Measurements from ENCODE around the gene TEN1. TPM values are rescaled to one million over a fixed set of nuclear protein-coding genes. Genes with fewer than 3 reads are reported as not detected.
"Not testable (repeated sequence)": the region's sequence is repeated elsewhere in the genome, so short reads cannot be mapped to it uniquely, and the experiment has no call there.

Gene TEN1
- total and polyA plus RNA-seq, 4 donors, result 8.9 to 19.7 (median 16.9) TPM

DNA sequence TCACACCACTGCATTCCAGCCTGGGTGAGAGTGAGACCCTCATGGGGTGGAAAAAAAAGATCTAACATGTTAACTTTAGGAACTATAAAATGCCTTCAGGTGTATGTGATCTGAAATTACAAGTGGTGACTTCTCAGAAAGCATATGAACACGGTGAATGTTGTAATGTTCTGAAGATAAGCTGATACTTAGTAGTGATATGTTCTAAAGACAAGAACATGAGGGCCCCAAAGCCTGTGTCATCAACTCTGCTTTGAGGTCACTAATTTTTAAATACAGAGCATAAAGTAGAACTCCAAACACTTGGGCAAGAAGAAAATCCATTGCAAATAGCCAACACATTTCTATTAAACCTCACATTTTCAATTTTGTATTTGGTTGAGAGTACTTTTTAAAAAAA is 35.5 kb upstream of the TEN1 start:
- Histone ChIP-seq H3K4me1 (ENCODE audit: control insufficient read depth in 1 of 2, insufficient read depth in 2 of 2, low read length in 2 of 2) (no peaks in the 10 kb centered on the region), H3K36me3 (ENCODE audit: control insufficient read depth in 1 of 2, insufficient read depth in 2 of 2, low read length in 1 of 2) (no peaks in the 10 kb centered on the region)
- WGBS, 2 donors, result 79 to 88% methylated on average over 1 of the region's 1 CpG

DNA sequence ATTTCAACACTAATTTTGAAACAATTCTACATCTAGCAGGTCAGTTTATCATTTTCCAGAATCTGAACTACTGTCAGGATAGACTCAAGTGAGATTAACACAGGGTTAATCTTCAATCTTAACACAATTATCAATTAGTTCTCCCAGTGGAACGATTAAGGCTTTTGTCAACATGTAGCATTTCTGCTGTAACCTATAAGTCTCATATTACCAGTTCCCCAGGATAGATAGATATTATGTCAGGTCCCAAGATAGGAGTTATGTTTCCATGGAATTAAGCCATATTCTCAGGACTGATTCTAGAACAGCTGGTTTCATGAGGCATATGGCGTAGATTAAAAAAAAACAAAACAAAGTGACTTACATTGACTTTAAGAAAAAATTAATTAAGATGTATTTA is 33.8 kb upstream of the TEN1 start:
- DNase-seq, result no peak
- no peak overlapping the region for H3K27ac ChIP-seq (ENCODE audit: low read depth in 1 of 2, low read length in 2 of 2)
- intact Hi-C loops (cut with DNase I), result no loop called here
- no peaks in the 10 kb centered on the region for H3K9me3 ChIP-seq (ENCODE audit: control insufficient read depth, low read length)
- no peak for ATAC-seq (ENCODE audit: low FRiP score)
- no peak overlapping the region for H3K4me3 ChIP-seq (ENCODE audit: low read length in 2 of 2)
- no peaks in the 10 kb centered on the region for H3K27me3 ChIP-seq (ENCODE audit: control insufficient read depth in 1 of 2, insufficient read depth in 2 of 2, low read length in 1 of 2)
- no peaks in the 10 kb centered on the region for H3K4me1 ChIP-seq (ENCODE audit: control insufficient read depth in 1 of 2, insufficient read depth in 2 of 2, low read length in 2 of 2)
- H3K36me3 ChIP-seq (ENCODE audit: control insufficient read depth in 1 of 2, insufficient read depth in 2 of 2, low read length in 1 of 2), result no peaks in the 10 kb centered on the region
- WGBS, 2 donors, result 77 to 81% methylated on average over 2 of the region's 2 CpGs

More for the DNA sequence above, 35.5 kb upstream of the TEN1 start:
- Histone ChIP-seq H3K4me3 (ENCODE audit: low read length in 2 of 2) (no peak overlapping the region), H3K27ac (ENCODE audit: low read depth in 1 of 2, low read length in 2 of 2) (no peak overlapping the region), H3K9me3 (ENCODE audit: control insufficient read depth, low read length) (no peaks in the 10 kb centered on the region), H3K27me3 (ENCODE audit: control insufficient read depth in 1 of 2, insufficient read depth in 2 of 2, low read length in 1 of 2) (no peaks in the 10 kb centered on the region)
- intact Hi-C loops (cut with DNase I), result no loop called here
- no peak for ATAC-seq (ENCODE audit: low FRiP score)
- no peak for DNase-seq

DNA sequence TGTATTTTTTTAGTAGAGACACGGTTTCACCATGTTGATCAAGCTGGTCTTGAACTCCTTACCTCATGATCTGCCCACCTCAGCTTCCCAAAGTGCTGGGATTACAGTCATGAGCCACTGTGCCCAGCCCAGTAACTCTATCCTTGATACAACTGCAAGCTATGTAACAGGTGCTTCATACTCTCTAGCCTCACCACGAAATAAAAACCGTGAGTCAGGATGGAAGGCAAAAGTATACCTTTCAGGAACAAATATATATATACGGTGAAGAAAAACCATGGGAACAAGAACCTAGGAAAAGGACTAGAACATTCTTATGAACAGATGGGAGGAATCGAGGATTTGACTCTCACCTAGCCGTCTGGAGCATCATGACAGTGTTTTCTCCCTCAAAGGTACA is 28.6 kb upstream of the TEN1 start:
- no peak for ATAC-seq (ENCODE audit: low FRiP score)
- H3K9me3 ChIP-seq (ENCODE audit: control insufficient read depth, low read length), result no peaks in the 10 kb centered on the region
- 89 to 91% methylated on average over 6 of the region's 6 CpGs for WGBS, 2 donors
- DNase-seq, result no peak
- no peaks in the 10 kb centered on the region for H3K4me1 ChIP-seq (ENCODE audit: control insufficient read depth in 1 of 2, insufficient read depth in 2 of 2, low read length in 2 of 2)
- intact Hi-C loops (cut with DNase I), result no loop called here
- no peaks in the 10 kb centered on the region for H3K27me3 ChIP-seq (ENCODE audit: control insufficient read depth in 1 of 2, insufficient read depth in 2 of 2, low read length in 1 of 2)
- H3K4me3 ChIP-seq (ENCODE audit: low read length in 2 of 2), result no peak overlapping the region
- H3K27ac ChIP-seq (ENCODE audit: low read depth in 1 of 2, low read length in 2 of 2), result no peak overlapping the region
- H3K36me3 ChIP-seq (ENCODE audit: control insufficient read depth in 1 of 2, insufficient read depth in 2 of 2, low read length in 1 of 2), result peaks cover 0 to 15% of the 10 kb centered on the region in 2 donors

DNA sequence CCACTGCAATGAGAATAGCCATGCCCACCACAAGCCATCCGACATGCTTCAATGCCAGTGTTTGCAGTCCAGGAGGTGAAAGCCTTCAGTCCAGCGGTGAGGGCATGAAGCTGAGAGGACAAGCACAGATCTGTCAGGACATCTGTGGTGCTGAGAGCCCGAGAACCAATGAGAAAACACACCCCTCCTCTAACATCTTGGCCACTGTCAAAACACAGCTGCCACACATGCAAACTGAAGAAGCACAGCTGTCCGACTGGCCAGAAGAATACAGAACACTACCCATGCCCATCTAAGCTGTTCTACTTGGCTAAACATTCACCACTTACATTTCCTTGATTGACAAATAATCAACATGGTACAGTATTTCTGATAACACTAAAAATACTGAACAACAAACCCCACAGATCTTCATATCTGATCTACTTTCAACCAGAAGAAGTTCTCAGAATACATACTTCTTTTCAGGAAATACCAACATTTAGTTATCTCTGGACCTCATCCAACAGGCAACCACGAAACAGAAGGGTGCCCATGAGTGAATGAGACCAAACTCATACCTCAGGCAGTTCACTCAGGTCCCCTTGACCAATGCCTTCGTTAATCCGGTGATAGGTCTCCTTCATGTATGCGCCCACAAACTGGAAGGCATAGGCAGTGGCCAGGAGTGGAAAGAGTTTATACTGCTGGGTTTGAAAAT is 28.0 kb upstream of the TEN1 start:
- intact Hi-C loops (cut with DNase I), result no loop called here
- Histone ChIP-seq H3K9me3 (ENCODE audit: control insufficient read depth, low read length) (no peaks in the 10 kb centered on the region), H3K4me1 (ENCODE audit: control insufficient read depth in 1 of 2, insufficient read depth in 2 of 2, low read length in 2 of 2) (no peaks in the 10 kb centered on the region), H3K36me3 (ENCODE audit: control insufficient read depth in 1 of 2, insufficient read depth in 2 of 2, low read length in 1 of 2) (peaks cover 0 to 18% of the 10 kb centered on the region in 2 donors), H3K27ac (ENCODE audit: low read depth in 1 of 2, low read length in 2 of 2) (no peak overlapping the region), H3K4me3 (ENCODE audit: low read length in 2 of 2) (no peak overlapping the region), H3K27me3 (ENCODE audit: control insufficient read depth in 1 of 2, insufficient read depth in 2 of 2, low read length in 1 of 2) (no peaks in the 10 kb centered on the region)
- ATAC-seq (ENCODE audit: low FRiP score) (no peak), DNase-seq (no peak)
- WGBS, 2 donors, result 75% methylated on average over 8 of the region's 8 CpGs

DNA sequence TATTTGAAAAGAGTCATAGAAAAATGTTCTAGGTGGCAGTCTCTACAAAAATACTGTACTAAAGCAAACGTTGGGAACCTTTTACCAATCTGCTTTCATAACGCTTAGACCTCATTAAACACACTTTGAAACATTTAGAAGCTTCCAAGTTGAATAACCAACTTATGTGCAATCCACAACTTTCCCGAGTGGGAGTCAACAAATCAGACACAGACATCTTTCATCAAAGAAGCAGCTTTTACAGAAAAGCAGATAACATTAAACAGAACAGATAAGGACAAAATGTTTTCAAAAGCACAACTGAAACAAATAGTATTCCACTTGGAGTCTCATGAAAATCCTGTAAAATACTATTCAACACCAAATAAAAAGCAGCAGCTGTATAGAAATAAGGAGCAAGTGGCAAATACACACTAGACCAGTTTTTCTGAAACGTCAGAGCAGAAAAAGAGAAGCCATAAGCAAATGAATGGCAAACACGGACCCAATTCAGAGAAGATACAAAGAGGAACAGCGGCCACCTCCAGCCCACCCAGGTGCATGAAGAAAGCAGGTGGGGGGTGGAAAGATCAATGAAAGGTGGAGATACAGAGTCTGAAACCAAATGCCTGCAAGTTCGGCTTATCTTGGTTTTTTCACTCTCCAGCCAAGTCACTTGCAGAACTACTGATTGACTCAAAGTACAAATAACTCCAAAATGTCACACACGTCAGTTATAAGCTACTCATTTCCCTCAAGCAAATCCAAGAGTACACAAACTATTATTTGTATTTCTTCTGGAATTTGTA is 19.8 kb upstream of the TEN1 start:
- intact Hi-C loops (cut with DNase I), result no loop called here
- Histone ChIP-seq H3K4me3 (ENCODE audit: low read length in 2 of 2) (no peak overlapping the region), H3K4me1 (ENCODE audit: control insufficient read depth in 1 of 2, insufficient read depth in 2 of 2, low read length in 2 of 2) (no peaks in the 10 kb centered on the region), H3K36me3 (ENCODE audit: control insufficient read depth in 1 of 2, insufficient read depth in 2 of 2, low read length in 1 of 2) (peaks cover 0 to 5% of the 10 kb centered on the region in 2 donors), H3K27ac (ENCODE audit: low read depth in 1 of 2, low read length in 2 of 2) (no peak overlapping the region), H3K9me3 (ENCODE audit: control insufficient read depth, low read length) (no peaks in the 10 kb centered on the region), H3K27me3 (ENCODE audit: control insufficient read depth in 1 of 2, insufficient read depth in 2 of 2, low read length in 1 of 2) (no peaks in the 10 kb centered on the region)
- DNase-seq (no peak), ATAC-seq (ENCODE audit: low FRiP score) (no peak)
- WGBS, 2 donors, result 45 to 56% methylated on average over 8 of the region's 8 CpGs

DNA sequence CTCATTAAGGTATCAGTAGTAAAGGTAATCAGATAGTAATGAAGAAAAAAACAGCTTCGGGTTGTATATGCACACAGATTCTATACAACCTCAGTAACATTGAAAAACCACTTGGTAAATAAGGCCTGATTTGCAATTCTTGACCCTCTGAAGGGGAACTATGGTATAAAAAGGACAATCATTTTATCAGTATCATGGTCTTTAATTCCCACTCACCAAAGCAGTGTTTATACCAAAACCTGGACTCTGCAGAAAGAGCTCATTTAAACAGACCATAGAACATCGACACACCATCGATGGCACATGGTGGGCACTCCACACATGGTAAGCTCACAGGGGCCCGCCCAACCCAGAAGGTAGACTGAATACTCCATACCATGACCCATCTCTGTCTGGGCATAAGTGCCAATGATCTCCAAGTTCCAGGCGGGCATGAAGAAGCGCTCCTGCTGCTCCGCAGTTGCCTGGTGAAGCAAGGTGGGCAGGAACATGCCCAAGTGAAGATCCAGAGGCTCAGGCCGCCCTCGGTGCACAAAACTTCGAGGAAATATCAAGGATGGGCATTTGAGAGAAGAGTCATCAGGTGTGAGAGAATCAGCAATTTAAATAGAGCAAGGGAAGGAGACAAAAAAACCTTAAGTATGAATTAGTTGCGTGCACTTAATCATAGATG is 19.1 kb upstream of the TEN1 start:
- no peak overlapping the region for H3K4me3 ChIP-seq (ENCODE audit: low read length in 2 of 2)
- no peak overlapping the region for H3K27ac ChIP-seq (ENCODE audit: low read depth in 1 of 2, low read length in 2 of 2)
- intact Hi-C loops (cut with DNase I), result no loop called here
- 94 to 95% methylated on average over 11 of the region's 11 CpGs for WGBS, 2 donors
- peaks cover 0 to 5% of the 10 kb centered on the region in 2 donors for H3K36me3 ChIP-seq (ENCODE audit: control insufficient read depth in 1 of 2, insufficient read depth in 2 of 2, low read length in 1 of 2)
- H3K9me3 ChIP-seq (ENCODE audit: control insufficient read depth, low read length), result no peaks in the 10 kb centered on the region
- H3K4me1 ChIP-seq (ENCODE audit: control insufficient read depth in 1 of 2, insufficient read depth in 2 of 2, low read length in 2 of 2), result no peaks in the 10 kb centered on the region
- DNase-seq (no peak), ATAC-seq (ENCODE audit: low FRiP score) (no peak)
- no peaks in the 10 kb centered on the region for H3K27me3 ChIP-seq (ENCODE audit: control insufficient read depth in 1 of 2, insufficient read depth in 2 of 2, low read length in 1 of 2)

DNA sequence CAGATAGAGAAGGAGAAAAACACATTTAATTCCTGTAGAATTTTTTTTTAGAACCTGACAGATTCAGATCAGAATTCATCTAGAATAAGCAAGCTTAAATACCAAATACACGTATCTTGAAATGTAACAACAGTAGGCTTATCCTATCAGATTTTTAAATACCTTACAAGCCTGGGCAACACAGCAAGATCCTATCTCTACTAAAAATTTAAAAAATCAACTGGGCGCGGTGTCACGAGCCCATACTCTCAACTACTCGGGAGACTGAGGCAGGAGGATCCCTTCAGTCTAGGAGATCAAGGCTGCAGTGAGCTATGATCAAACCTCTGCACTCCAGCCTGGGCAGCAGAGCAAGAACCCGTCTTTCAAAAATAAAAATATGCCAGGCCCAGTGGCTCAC is 13.6 kb upstream of the TEN1 start:
- Histone ChIP-seq H3K36me3 (ENCODE audit: control insufficient read depth in 1 of 2, insufficient read depth in 2 of 2, low read length in 1 of 2) (no peaks in the 10 kb centered on the region), H3K4me1 (ENCODE audit: control insufficient read depth in 1 of 2, insufficient read depth in 2 of 2, low read length in 2 of 2) (no peaks in the 10 kb centered on the region), H3K27me3 (ENCODE audit: control insufficient read depth in 1 of 2, insufficient read depth in 2 of 2, low read length in 1 of 2) (no peaks in the 10 kb centered on the region), H3K27ac (ENCODE audit: low read depth in 1 of 2, low read length in 2 of 2) (no peak overlapping the region), H3K4me3 (ENCODE audit: low read length in 2 of 2) (no peak overlapping the region), H3K9me3 (ENCODE audit: control insufficient read depth, low read length) (no peaks in the 10 kb centered on the region)
- ATAC-seq (ENCODE audit: low FRiP score) (no peak), DNase-seq (no peak)
- intact Hi-C loops (cut with DNase I), result no loop called here
- 88% methylated on average over 6 of the region's 6 CpGs for WGBS, 2 donors

DNA sequence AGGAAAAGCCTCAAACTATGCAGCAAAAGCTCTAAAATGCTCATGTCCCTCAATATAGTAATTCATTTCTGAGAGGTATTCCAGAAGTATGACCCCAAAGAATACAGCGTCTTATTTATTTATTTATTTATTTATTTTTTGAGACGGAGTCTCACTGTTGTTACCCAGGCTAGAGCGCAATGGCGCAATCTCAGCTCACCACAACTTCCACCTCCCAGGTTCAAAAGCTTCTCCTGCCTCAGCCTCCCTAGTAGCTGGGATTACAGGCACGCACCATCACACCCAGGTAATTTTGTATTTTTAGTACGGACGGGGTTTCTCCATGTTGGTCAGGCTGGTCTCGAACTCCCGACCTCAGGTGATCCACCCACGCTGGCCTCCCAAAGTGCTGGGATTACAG is 10.0 kb upstream of the TEN1 start:
- H3K4me3 ChIP-seq (ENCODE audit: low read length in 2 of 2); H3K4me1 ChIP-seq (ENCODE audit: control insufficient read depth in 1 of 2, insufficient read depth in 2 of 2, low read length in 2 of 2); H3K9me3 ChIP-seq (ENCODE audit: control insufficient read depth, low read length); ATAC-seq (ENCODE audit: low FRiP score); H3K36me3 ChIP-seq (ENCODE audit: control insufficient read depth in 1 of 2, insufficient read depth in 2 of 2, low read length in 1 of 2); DNase-seq; H3K27me3 ChIP-seq (ENCODE audit: control insufficient read depth in 1 of 2, insufficient read depth in 2 of 2, low read length in 1 of 2); intact Hi-C loops (cut with DNase I); H3K27ac ChIP-seq (ENCODE audit: low read depth in 1 of 2, low read length in 2 of 2): not testable (repeated sequence)
- 86 to 95% methylated on average over 10 of the region's 10 CpGs for WGBS, 2 donors

Measured in aorta (tissue), 5 donors.